HL-60 (cell line): ENCODE data around the gene PACRG.
A peak's percentile ranks its signal among the peaks of the same experiment; 100 is the strongest.

Source experiments
- DNase-seq, 2 experiments: peaks; one replicate each; pipeline ENCODE4 v3.0.0-alpha.2; 2010 to 2020; ENCODE audit warnings: low read depth in 1 of 2, low spot score in 1 of 2
- H3K27ac ChIP-seq: fragments of 250-450 bp; sonication (Bioruptor Pico); replicated peaks from 2 replicates; pipeline ENCODE4 v1.5.1; 2020; ENCODE audit warnings: mild to moderate bottlenecking, moderate library complexity
- H3K27me3 ChIP-seq: fragments of 250-450 bp; sonication (Bioruptor Pico); 2 replicates; pipeline ENCODE4 v1.5.1; 2021; ENCODE audit warnings: mild to moderate bottlenecking, moderate library complexity; ENCODE audit not compliant: insufficient read depth, poor library complexity, severe bottlenecking
- H3K4me3 ChIP-seq: replicated peaks from 2 replicates; pipeline ENCODE4 v1.5.1; 2011; ENCODE audit warnings: mild to moderate bottlenecking, control low read depth, low read length; ENCODE audit not compliant: insufficient read depth
- CTCF ChIP-seq: IDR thresholded peaks from one replicate; pipeline ENCODE4 v1.5.1; 2011; ENCODE audit warnings: low read length, control low read depth, inconsistent platforms; ENCODE audit not compliant: insufficient read depth
- GABPA ChIP-seq: IDR thresholded peaks from 2 replicates; pipeline ENCODE4 v1.6.1; 2012; ENCODE audit warnings: low read depth
- POLR2AphosphoS5 ChIP-seq: IDR thresholded peaks from 2 replicates; pipeline ENCODE4 v1.6.1; 2012; ENCODE audit warnings: low read depth
- SPI1 ChIP-seq: IDR thresholded peaks from 2 replicates; pipeline ENCODE4 v1.6.1; 2012; ENCODE audit warnings: low read depth, mild to moderate bottlenecking, borderline replicate concordance
- TF ChIP-seq, protein P1 (sequence below): IDR thresholded peaks from 2 replicates; pipeline ENCODE4 v1.6.1; 2012; ENCODE audit warnings: low read depth; ENCODE audit not compliant: insufficient replicate concordance

Gene PACRG

GRCh38 chr6:163122365-163122764, 394.6 kb downstream of the PACRG start:
- no peak overlapping the region for H3K4me3 ChIP-seq
- peak overlapping the region; percentile 66 for H3K27ac ChIP-seq
- TF ChIP-seq, protein P1, sequence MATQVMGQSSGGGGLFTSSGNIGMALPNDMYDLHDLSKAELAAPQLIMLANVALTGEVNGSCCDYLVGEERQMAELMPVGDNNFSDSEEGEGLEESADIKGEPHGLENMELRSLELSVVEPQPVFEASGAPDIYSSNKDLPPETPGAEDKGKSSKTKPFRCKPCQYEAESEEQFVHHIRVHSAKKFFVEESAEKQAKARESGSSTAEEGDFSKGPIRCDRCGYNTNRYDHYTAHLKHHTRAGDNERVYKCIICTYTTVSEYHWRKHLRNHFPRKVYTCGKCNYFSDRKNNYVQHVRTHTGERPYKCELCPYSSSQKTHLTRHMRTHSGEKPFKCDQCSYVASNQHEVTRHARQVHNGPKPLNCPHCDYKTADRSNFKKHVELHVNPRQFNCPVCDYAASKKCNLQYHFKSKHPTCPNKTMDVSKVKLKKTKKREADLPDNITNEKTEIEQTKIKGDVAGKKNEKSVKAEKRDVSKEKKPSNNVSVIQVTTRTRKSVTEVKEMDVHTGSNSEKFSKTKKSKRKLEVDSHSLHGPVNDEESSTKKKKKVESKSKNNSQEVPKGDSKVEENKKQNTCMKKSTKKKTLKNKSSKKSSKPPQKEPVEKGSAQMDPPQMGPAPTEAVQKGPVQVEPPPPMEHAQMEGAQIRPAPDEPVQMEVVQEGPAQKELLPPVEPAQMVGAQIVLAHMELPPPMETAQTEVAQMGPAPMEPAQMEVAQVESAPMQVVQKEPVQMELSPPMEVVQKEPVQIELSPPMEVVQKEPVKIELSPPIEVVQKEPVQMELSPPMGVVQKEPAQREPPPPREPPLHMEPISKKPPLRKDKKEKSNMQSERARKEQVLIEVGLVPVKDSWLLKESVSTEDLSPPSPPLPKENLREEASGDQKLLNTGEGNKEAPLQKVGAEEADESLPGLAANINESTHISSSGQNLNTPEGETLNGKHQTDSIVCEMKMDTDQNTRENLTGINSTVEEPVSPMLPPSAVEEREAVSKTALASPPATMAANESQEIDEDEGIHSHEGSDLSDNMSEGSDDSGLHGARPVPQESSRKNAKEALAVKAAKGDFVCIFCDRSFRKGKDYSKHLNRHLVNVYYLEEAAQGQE = no peak
- TF ChIP-seq SPI1 (peak; percentile 71; the same call in 1 of the 2 replicates), CTCF (no peak), POLR2AphosphoS5 (peak; percentile 71), GABPA (peak; percentile 45)
- DNase-seq = peak; percentile 86 to 93
- H3K27me3 ChIP-seq = no peaks in the 10 kb centered on the region

DNA sequence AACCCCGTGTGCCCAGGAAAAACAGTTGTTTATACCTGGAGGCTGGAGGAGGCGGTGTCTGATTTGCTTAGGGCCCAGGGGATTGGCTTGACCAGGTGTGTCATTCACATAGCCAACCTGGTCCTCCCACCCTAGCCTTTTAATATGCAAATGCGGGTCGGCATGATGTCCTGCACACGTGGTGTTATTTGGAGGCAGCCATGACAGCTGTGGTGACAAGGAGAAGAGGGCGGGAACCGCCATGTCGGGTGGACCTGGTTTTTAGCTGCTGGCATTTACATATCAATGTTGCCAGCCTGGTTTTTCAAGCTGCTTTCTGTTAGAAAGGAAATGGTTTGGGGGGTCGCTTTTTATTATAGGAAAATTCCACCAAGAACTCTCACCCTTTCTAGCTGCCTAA, 395.3 kb downstream of the PACRG start:
- Histone ChIP-seq H3K27ac (peak overlapping the region; percentile 66), H3K27me3 (no peaks in the 10 kb centered on the region), H3K4me3 (no peak overlapping the region)
- TF ChIP-seq SPI1 (no peak), CTCF (no peak), POLR2AphosphoS5 (no peak), GABPA (no peak)
- TF ChIP-seq, protein P1 = no peak
- DNase-seq = no peak

DNA sequence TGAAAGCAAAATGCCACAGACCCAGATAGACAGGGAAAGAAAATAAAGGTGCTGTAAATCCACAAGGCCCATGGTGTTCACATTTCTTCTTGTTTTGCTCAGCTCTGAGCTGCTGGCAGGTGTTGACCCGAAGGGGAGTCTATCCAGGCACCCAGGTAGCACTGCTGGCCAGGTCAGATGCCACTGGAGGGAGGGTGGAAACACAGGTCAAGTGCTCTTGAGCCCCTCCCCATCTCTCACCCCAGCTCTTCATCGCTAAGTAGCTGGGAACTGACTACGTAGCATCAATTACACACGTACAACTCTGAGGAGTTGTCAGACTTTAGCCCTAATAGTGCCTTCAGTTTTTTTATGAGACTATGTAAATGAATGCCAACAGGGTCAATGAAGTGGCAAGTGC, 399.0 kb downstream of the PACRG start:
- Histone ChIP-seq H3K4me3 (no peak overlapping the region), H3K27me3 (no peaks in the 10 kb centered on the region), H3K27ac (no peak overlapping the region)
- TF ChIP-seq CTCF (no peak), GABPA (no peak), SPI1 (no peak), POLR2AphosphoS5 (no peak)
- TF ChIP-seq, protein P1 = no peak
- no peak for DNase-seq
